ENCODE data around the gene RPL37A.

The RPL37A gene

DNA sequence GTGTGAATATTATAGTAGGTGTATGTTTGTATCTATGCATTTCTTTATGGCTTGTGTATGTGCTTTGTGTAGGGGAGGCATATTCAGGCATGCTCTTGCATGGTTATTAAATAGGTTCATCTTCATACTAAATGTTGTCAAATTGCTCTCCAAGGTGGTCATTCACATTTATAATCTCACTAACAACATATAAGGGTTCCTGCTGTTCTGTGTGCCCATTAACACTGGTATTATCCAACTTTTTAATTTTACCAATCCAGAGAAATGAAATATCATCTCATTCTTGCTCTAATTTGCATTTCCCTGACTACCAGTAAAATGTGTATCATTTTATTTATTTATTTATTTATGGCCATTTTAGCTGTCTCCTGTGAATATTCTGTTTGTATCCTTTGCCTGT is 29.0 kb upstream of the RPL37A start:
- Histone ChIP-seq H3K9ac (no peak overlapping the region), H3K9me3 (ENCODE audit: control insufficient read depth, low read length) (no peaks in the 10 kb centered on the region), H3K4me2 (ENCODE audit: low read length) (no peak overlapping the region), H3K27me3 (ENCODE audit: control insufficient read depth, insufficient read depth, low read length) (no peaks in the 10 kb centered on the region), H3K4me1 (no peaks in the 10 kb centered on the region), H3K4me3 (ENCODE audit: low read depth, low read length) (no peak overlapping the region), H3K36me3 (ENCODE audit: control insufficient read depth, insufficient read depth, low read length) (no peaks in the 10 kb centered on the region), H3K79me2 (no peaks in the 10 kb centered on the region), H2AFZ (no peak overlapping the region), H3K27ac (no peak overlapping the region)
- no peak for TF ChIP-seq CTCF (IDR thresholded peaks at IDR 0.05)

DNA sequence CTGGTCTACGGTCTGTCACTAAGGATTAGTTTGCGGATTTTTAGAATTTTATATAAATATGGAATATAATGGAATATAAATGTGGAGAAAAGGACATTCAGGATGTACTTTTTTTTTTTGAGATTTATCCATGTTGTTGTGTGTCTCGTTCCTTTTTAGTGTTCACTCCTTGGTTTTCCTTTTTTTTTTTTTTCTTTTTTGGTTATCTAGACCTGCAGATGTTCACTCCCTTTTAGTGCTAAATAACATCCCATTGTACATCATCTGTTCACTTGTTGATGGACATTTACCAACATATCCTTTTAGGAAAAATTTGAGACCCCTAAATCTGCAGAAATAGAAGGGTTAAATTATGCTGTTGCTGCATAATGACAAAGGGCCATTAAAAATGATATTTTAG is 25.5 kb upstream of the RPL37A start:
- Histone ChIP-seq H3K9me3 (ENCODE audit: control insufficient read depth, low read length) (no peaks in the 10 kb centered on the region), H3K9ac (no peak overlapping the region), H3K4me2 (ENCODE audit: low read length) (no peak overlapping the region), H3K36me3 (ENCODE audit: control insufficient read depth, insufficient read depth, low read length) (no peaks in the 10 kb centered on the region), H3K4me3 (ENCODE audit: low read depth, low read length) (no peak overlapping the region), H2AFZ (no peak overlapping the region), H3K27ac (no peak overlapping the region), H3K27me3 (ENCODE audit: control insufficient read depth, insufficient read depth, low read length) (no peaks in the 10 kb centered on the region), H3K4me1 (no peaks in the 10 kb centered on the region), H3K79me2 (no peaks in the 10 kb centered on the region)
- no peak for TF ChIP-seq CTCF (IDR thresholded peaks at IDR 0.05)

DNA sequence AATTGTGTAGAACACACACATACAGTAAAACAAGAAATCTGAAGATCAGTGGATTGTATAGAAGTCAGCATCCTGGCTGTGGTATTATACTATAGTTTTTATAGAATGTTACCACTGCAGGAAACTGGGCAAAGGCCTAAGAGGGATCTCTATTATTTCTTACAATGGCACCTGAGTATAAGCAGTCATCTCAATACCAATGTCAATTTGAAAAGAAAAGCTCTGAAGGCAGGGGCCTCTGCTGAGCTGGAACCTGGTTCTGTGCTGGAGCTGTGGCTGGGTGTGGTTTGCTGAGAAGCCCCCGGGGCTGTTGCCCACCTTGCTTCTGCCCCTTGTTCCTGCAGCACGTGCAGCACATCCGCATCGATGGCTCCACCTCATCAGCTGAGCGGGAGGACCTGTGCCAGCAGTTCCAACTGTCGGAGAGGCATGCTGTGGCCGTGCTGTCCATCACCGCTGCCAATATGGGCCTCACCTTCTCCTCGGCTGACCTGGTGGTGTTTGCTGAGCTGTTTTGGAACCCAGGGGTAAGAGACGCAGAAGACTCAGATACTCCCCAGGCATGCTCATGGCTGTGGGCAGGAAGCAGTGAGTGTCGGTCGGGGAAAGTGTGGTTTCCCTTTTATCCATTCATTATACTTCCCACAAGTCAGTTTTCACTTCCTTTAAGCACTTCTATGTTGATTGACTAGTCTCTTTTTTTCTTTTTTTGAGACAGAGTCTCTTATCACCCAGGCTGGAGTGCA is 23.5 kb upstream of the RPL37A start:
- Histone ChIP-seq H2AFZ (no peak overlapping the region), H3K4me1 (no peaks in the 10 kb centered on the region), H3K4me3 (ENCODE audit: low read depth, low read length) (no peak overlapping the region), H3K36me3 (ENCODE audit: control insufficient read depth, insufficient read depth, low read length) (no peaks in the 10 kb centered on the region), H3K27ac (no peak overlapping the region), H3K27me3 (ENCODE audit: control insufficient read depth, insufficient read depth, low read length) (no peaks in the 10 kb centered on the region), H3K4me2 (ENCODE audit: low read length) (no peak overlapping the region), H3K79me2 (no peaks in the 10 kb centered on the region), H3K9me3 (ENCODE audit: control insufficient read depth, low read length) (no peaks in the 10 kb centered on the region), H3K9ac (no peak overlapping the region)
- no peak for TF ChIP-seq CTCF (IDR thresholded peaks at IDR 0.05)

- no peak overlapping the region for H3K4me2 ChIP-seq (ENCODE audit: low read length)
- H3K4me1 ChIP-seq, result no peaks in the 10 kb centered on the region
- H3K27ac ChIP-seq, result no peak overlapping the region
- H2AFZ ChIP-seq, result no peak overlapping the region
- H3K4me3 ChIP-seq (ENCODE audit: low read depth, low read length), result no peak overlapping the region
- H3K79me2 ChIP-seq, result no peaks in the 10 kb centered on the region
- TF ChIP-seq CTCF (IDR thresholded peaks at IDR 0.05), result no peak
- no peaks in the 10 kb centered on the region for H3K36me3 ChIP-seq (ENCODE audit: control insufficient read depth, insufficient read depth, low read length)
- no peaks in the 10 kb centered on the region for H3K27me3 ChIP-seq (ENCODE audit: control insufficient read depth, insufficient read depth, low read length)
- H3K9me3 ChIP-seq (ENCODE audit: control insufficient read depth, low read length), result no peaks in the 10 kb centered on the region
- no peak overlapping the region for H3K9ac ChIP-seq
These were observed 22.9 kb upstream of the RPL37A start for GRCh38 chr2:216475767-216476166.
